IMR-90 (cell line): ENCODE measurements around the gene COLEC12. TPM values are rescaled to one million over a fixed set of nuclear protein-coding genes. Genes with fewer than 3 reads are reported as not detected.

Experiments used
- ATAC-seq: fragments of 200-7000 bp; cut with Tn5 transposase; 2 replicates; pipeline ENCODE4 v1.9.1; 2020; ENCODE audit warnings: low read depth, mild to moderate bottlenecking, moderate library complexity
- BruUV-seq: library from RNA; stranded (reverse); fragments of 400-500 nt; replicated peaks from 2 replicates; lab custom pipeline; 2021; lab: Mats Ljungman, UMichigan
- CTCF ChIA-PET: fragments of 300-600 bp; formaldehyde crosslinking; extraction: SDS; loops from one replicate; lab custom pipeline; 2021; ENCODE audit warnings: antibody characterized with exemption; lab: Yijun Ruan, JAX
- POLR2A ChIA-PET: fragments of 300-600 bp; sonication (Branson Sonifier 250); formaldehyde crosslinking; loops from one replicate; lab custom pipeline; 2022; ENCODE audit warnings: antibody characterized with exemption; ENCODE audit not compliant: unreplicated experiment; lab: Charles Lee
- DNase-seq: peaks from one replicate; pipeline ENCODE4 v3.0.0; 2013
- H2AFZ ChIP-seq: replicated peaks from 2 replicates; pipeline ENCODE3; 2013; ENCODE audit warnings: low read length, mild to moderate bottlenecking; ENCODE audit not compliant: poor library complexity
- H2AK5ac ChIP-seq: 2 replicates; pipeline ENCODE4 v1.6.1; 2013; ENCODE audit warnings: low read depth, low read length, inconsistent platforms
- H2AK9ac ChIP-seq: replicated peaks from 2 replicates; pipeline ENCODE3; 2013; ENCODE audit warnings: mild to moderate bottlenecking, low read depth, low read length, moderate library complexity; ENCODE audit not compliant: poor library complexity
- H2BK120ac ChIP-seq: 2 replicates; pipeline ENCODE4 v1.6.1; 2013; ENCODE audit warnings: low read depth, low read length, inconsistent platforms
- H2BK15ac ChIP-seq: 3 replicates; pipeline ENCODE4 v1.6.1; 2013; ENCODE audit warnings: low read depth, low read length, inconsistent platforms
- H2BK20ac ChIP-seq: 2 replicates; pipeline ENCODE4 v1.6.1; 2013; ENCODE audit warnings: low read depth, mild to moderate bottlenecking, inconsistent platforms, low read length, moderate library complexity
- H2BK5ac ChIP-seq: 2 replicates; pipeline ENCODE4 v1.6.1; 2013; ENCODE audit warnings: mild to moderate bottlenecking, low read depth, low read length, inconsistent platforms; ENCODE audit not compliant: poor library complexity, severe bottlenecking
- H3K14ac ChIP-seq: replicated peaks from 2 replicates; pipeline ENCODE4 v1.6.1; 2013; ENCODE audit warnings: low read depth, low read length, inconsistent platforms
- H3K18ac ChIP-seq: 2 replicates; pipeline ENCODE4 v1.6.1; 2013; ENCODE audit warnings: low read depth, low read length, control low read depth
- H3K23ac ChIP-seq: 2 replicates; pipeline ENCODE4 v1.6.1; 2013; ENCODE audit warnings: low read depth, low read length, inconsistent platforms
- H3K27ac ChIP-seq: 2 replicates; pipeline ENCODE4 v1.5.1; 2013; ENCODE audit warnings: mild to moderate bottlenecking, control low read depth, low read length; ENCODE audit not compliant: insufficient read depth
- H3K27me3 ChIP-seq: 2 replicates; pipeline ENCODE4 v1.6.1; 2013; ENCODE audit warnings: low read length; ENCODE audit not compliant: control insufficient read depth, insufficient read depth
- H3K36me3 ChIP-seq: 2 replicates; pipeline ENCODE4 v1.6.1; 2013; ENCODE audit warnings: low read length, mixed read lengths; ENCODE audit not compliant: control insufficient read depth, insufficient read depth
- H3K4ac ChIP-seq: 2 replicates; pipeline ENCODE4 v1.6.1; 2013; ENCODE audit warnings: low read depth, low read length, inconsistent platforms
- H3K4me1 ChIP-seq: 2 replicates; pipeline ENCODE4 v1.6.1; 2013; ENCODE audit warnings: low read length, mixed read lengths; ENCODE audit not compliant: control insufficient read depth, insufficient read depth
- H3K4me2 ChIP-seq: 2 replicates; pipeline ENCODE4 v1.6.1; 2013; ENCODE audit warnings: low read depth, mild to moderate bottlenecking, control low read depth, low read length, moderate library complexity
- H3K4me3 ChIP-seq: 2 replicates; pipeline ENCODE4 v1.5.1; 2013; ENCODE audit warnings: low read depth, mild to moderate bottlenecking, control low read depth, low read length, moderate library complexity; ENCODE audit not compliant: insufficient read depth
- H3K56ac ChIP-seq: 2 replicates; pipeline ENCODE4 v1.6.1; 2013; ENCODE audit warnings: low read length, inconsistent platforms; ENCODE audit not compliant: insufficient read depth; ENCODE audit errors: extremely low read depth
- H3K79me1 ChIP-seq, 2 experiments: 2 replicates each; pipeline ENCODE4 v1.6.1; 2013; ENCODE audit warnings: low read length in 2 of 2, inconsistent platforms in 1 of 2, low read depth in 1 of 2
- H3K9ac ChIP-seq: 2 replicates; pipeline ENCODE4 v1.6.1; 2013; ENCODE audit warnings: low read depth, low read length, control low read depth
- H3K9me1 ChIP-seq: 2 replicates; pipeline ENCODE4 v1.6.1; 2013; ENCODE audit warnings: low read length, inconsistent platforms; ENCODE audit not compliant: insufficient read depth
- H3K9me3 ChIP-seq: 2 replicates; pipeline ENCODE4 v1.6.1; 2013; ENCODE audit warnings: low read length; ENCODE audit not compliant: control insufficient read depth, insufficient read depth
- H4K20me1 ChIP-seq: 2 replicates; pipeline ENCODE4 v1.6.1; 2013; ENCODE audit warnings: low read length, inconsistent platforms; ENCODE audit not compliant: insufficient read depth
- H4K5ac ChIP-seq: 2 replicates; pipeline ENCODE4 v1.6.1; 2013; ENCODE audit warnings: mild to moderate bottlenecking, low read depth, low read length, control low read depth
- H4K8ac ChIP-seq, 2 experiments: 2 replicates each; pipeline ENCODE4 v1.6.1; 2013; ENCODE audit warnings: low read depth in 2 of 2, low read length in 2 of 2, control low read depth in 1 of 2, inconsistent platforms in 1 of 2
- H4K91ac ChIP-seq: 2 replicates; pipeline ENCODE4 v1.6.1; 2013; ENCODE audit warnings: low read depth, low read length, inconsistent platforms; ENCODE audit not compliant: insufficient read depth
- BHLHE40 ChIP-seq: fragments of 150-350 bp; IDR thresholded peaks from 2 replicates; pipeline ENCODE4 v1.6.1; 2016; ENCODE audit warnings: mild to moderate bottlenecking, low read depth, low read length
- MAFK ChIP-seq: IDR thresholded peaks from 2 replicates; pipeline ENCODE4 v1.6.1; 2012; ENCODE audit warnings: low read depth, low read length, improper control_type of control experiment
- MAZ ChIP-seq: IDR thresholded peaks from 2 replicates; pipeline ENCODE4 v1.6.1; 2012; ENCODE audit warnings: low read depth, mild to moderate bottlenecking, low read length, improper control_type of control experiment, moderate library complexity, borderline replicate concordance
- RAD21 ChIP-seq: IDR thresholded peaks from 2 replicates; pipeline ENCODE4 v1.6.1; 2012; ENCODE audit warnings: low read length, improper control_type of control experiment
- WGBS, 2 experiments: methylation state at CpG; one replicate each; pipeline versions ENCODE4 v1.1.5 to v1.1.7; 2013; ENCODE audit warnings: missing lambda C conversion rate in 2 of 2; ENCODE audit not compliant: insufficient read length in 1 of 2; ENCODE audit errors: extremely low coverage in 2 of 2; 5-methylcytosine and 5-hydroxymethylcytosine counted together
- dilution Hi-C: fragments of 300-500 bp; cut with HindIII; formaldehyde crosslinking; loops from one replicate; pipeline ENCODE4 v1.14.3; 2018; ENCODE audit warnings: low sequenced_read_pairs; ENCODE audit not compliant: unreplicated experiment
- in situ Hi-C: fragments of 300-500 bp; cut with MboI; formaldehyde crosslinking; loops from 3 replicates; pipeline ENCODE4 v1.14.3; 2019; ENCODE audit warnings: low sequenced_read_pairs, inconsistent platforms, mixed read lengths
- intact Hi-C: fragments of 100-400 bp; cut with micrococcal nuclease; formaldehyde crosslinking; loops from 2 replicates; pipeline ENCODE4 v1.10.0; 2022
- polyA plus RNA-seq, 3 experiments: library from polyadenylated mRNA; depleted of rRNA; stranded (reverse); fragments of >200 nt; gene quantifications; 2 replicates each; pipeline ENCODE4 v1.2.3, GENCODE V29; 2012; ENCODE audit warnings: low replicate concordance in 1 of 3
- total RNA-seq: library from RNA; depleted of rRNA; stranded (reverse); fragments of >200 nt; gene quantifications from 2 replicates; pipeline ENCODE4 v1.2.3, GENCODE V29; 2012
- TF ChIP-seq, protein P1 (sequence below): fragments of 150-350 bp; IDR thresholded peaks from 2 replicates; pipeline ENCODE4 v1.6.1; 2016; ENCODE audit warnings: low read depth, mild to moderate bottlenecking, low read length, moderate library complexity, borderline replicate concordance

COLEC12 gene
- total and polyA plus RNA-seq, 2 of the 4 experiments (the other 2 are of a cell fraction): 1.0 to 2.3 TPM

DNA sequence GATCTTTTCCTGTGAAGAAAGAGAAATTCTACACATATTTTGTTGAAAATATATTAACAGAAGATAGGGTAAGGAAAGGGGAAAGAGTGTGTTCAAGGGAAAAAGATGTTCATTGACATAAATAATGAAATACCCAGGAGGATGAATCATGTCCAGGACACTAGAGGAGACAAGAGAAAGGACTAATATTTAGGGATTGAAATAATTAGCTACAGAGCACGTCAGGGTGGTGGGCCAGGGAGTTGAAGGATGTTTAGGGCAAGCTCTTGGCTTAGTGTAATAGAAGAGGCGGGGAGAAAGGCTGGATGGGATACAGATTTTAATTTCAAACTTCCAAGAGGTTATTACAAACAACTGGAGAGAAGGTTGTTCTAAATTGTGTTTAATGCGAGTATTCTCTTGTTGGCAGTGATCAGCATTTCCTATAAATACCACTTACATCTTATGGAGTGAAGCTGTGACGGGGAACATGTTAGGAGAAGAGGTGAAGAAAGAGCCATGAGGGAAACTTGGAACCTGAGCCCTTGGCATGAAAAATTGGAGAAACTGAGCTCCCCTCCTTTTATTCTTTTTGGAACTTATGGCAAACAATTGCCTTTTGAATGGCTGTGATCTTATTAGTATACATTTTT, 43.1 kb upstream of the COLEC12 start:
- dilution Hi-C loops (no loop called here), intact Hi-C loops (no loop called here), in situ Hi-C loops (no loop called here)
- H3K9me1 ChIP-seq: no peaks in the 10 kb centered on the region
- no peaks in the 10 kb centered on the region for H3K36me3 ChIP-seq
- peaks cover 16% of the 10 kb centered on the region for H3K27me3 ChIP-seq
- H4K91ac ChIP-seq: no peak overlapping the region
- DNase-seq: no peak
- H4K20me1 ChIP-seq: no peaks in the 10 kb centered on the region
- H3K18ac ChIP-seq: no peak overlapping the region
- no peaks in the 10 kb centered on the region for H3K79me1 ChIP-seq
- no peak overlapping the region for H4K5ac ChIP-seq
- no peak overlapping the region for H4K8ac ChIP-seq
- no peak overlapping the region for H3K4me2 ChIP-seq
- H2BK15ac ChIP-seq: no peak overlapping the region
- no peak overlapping the region for H2BK120ac ChIP-seq
- no peak overlapping the region for H3K9ac ChIP-seq
- ATAC-seq: no peak; the same call in 1 of the 2 replicates
- H2AFZ ChIP-seq: no peak overlapping the region
- H2BK20ac ChIP-seq: no peak overlapping the region
- WGBS, 2 experiments: 0% methylated on average over 1 of the region's 4 CpGs; no CpG with 5 or more reads in 1 of the 2 experiments
- H3K14ac ChIP-seq: no peak overlapping the region
- no peak overlapping the region for H3K4me3 ChIP-seq
- peaks cover 3% of the 10 kb centered on the region; the same call in 1 of the 2 replicates for H3K9me3 ChIP-seq
- no peak overlapping the region for H3K56ac ChIP-seq
- H3K4me1 ChIP-seq: no peaks in the 10 kb centered on the region
- no peak overlapping the region for H3K27ac ChIP-seq
- CTCF ChIA-PET: no interaction called here
- TF ChIP-seq BHLHE40 (no peak), MAFK (no peak), RAD21 (no peak), MAZ (no peak)
- TF ChIP-seq, protein P1, sequence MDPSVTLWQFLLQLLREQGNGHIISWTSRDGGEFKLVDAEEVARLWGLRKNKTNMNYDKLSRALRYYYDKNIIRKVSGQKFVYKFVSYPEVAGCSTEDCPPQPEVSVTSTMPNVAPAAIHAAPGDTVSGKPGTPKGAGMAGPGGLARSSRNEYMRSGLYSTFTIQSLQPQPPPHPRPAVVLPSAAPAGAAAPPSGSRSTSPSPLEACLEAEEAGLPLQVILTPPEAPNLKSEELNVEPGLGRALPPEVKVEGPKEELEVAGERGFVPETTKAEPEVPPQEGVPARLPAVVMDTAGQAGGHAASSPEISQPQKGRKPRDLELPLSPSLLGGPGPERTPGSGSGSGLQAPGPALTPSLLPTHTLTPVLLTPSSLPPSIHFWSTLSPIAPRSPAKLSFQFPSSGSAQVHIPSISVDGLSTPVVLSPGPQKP: no peak
- no peak overlapping the region for H2AK5ac ChIP-seq
- BruUV-seq: no TSS peak
- no peak overlapping the region for H3K23ac ChIP-seq
- H3K4ac ChIP-seq: no peak overlapping the region
- H2BK5ac ChIP-seq: no peak overlapping the region
- POLR2A ChIA-PET: no interaction called here
- H2AK9ac ChIP-seq: no peak overlapping the region
